Neuron (in vitro differentiated cells): ENCODE results near the gene SPAG6.

Source experiments
- H2AFZ ChIP-seq: one replicate; pipeline ENCODE4 v1.6.1; 2013; ENCODE audit warnings: low read depth, mild to moderate bottlenecking, inconsistent platforms, low read length, moderate library complexity
- H3K27me3 ChIP-seq: one replicate; pipeline ENCODE4 v1.6.1; 2013; ENCODE audit warnings: low read length; ENCODE audit not compliant: insufficient read depth
- H3K36me3 ChIP-seq: one replicate; pipeline ENCODE4 v1.6.1; 2013; ENCODE audit warnings: low read length; ENCODE audit not compliant: insufficient read depth
- H3K4me1 ChIP-seq: one replicate; pipeline ENCODE4 v1.6.1; 2013; ENCODE audit warnings: low read length; ENCODE audit not compliant: insufficient read depth
- H3K4me3 ChIP-seq: 2 replicates; pipeline ENCODE4 v1.5.1; 2013; ENCODE audit warnings: mild to moderate bottlenecking, low read length, moderate library complexity
- H3K9me3 ChIP-seq: one replicate; pipeline ENCODE4 v1.6.1; 2013; ENCODE audit warnings: low read length

SPAG6 gene

DNA sequence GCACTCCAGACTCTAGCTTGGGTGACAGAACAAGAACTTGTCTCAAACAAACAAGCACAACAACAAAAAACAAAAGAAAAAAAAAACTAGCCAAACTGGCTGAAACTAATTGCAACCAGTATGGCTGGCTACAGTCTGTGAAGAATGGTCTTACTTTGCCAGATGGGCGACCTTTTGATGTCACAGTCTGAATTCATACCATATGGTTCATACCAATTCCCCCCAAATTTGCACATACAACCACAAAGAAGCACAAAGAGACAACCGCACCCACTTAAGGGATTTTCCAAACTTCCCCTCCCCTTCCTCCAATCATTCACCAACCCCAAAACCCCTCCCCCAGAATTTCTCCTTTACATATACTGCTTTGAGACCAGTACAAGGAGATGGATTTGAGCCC, 114.2 kb downstream of the SPAG6 start:
- Histone ChIP-seq H3K4me1 (peaks cover 4% of the 10 kb centered on the region), H3K9me3 (no peaks in the 10 kb centered on the region), H3K4me3 (no peak overlapping the region)

DNA sequence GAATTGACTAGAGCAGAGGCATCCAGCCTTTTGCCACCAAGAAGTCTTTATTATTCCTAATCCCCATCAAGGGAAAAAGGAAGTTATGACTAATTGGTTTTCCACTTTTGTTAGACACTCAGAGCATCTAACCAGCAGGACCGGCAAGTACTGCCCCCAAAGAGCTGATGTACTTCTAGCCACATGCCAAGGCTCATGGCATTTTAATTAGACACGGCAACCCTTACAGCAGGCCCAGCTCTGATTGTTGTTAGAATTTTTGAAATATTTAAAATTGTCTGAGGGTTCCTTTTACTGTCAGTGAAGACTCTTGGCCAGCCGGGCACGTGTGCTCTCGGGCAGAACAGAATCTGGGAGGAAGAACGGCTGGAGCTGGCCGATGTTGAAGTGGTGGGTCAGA, 114.8 kb downstream of the SPAG6 start:
- Histone ChIP-seq H3K9me3 (no peaks in the 10 kb centered on the region), H3K36me3 (no peaks in the 10 kb centered on the region), H2AFZ (no peak overlapping the region), H3K27me3 (no peaks in the 10 kb centered on the region), H3K4me1 (peaks cover 5% of the 10 kb centered on the region), H3K4me3 (no peak overlapping the region)

More for the DNA sequence above, 114.2 kb downstream of the SPAG6 start:
- Histone ChIP-seq H3K36me3 (no peaks in the 10 kb centered on the region), H3K27me3 (no peaks in the 10 kb centered on the region), H2AFZ (no peak overlapping the region)

DNA sequence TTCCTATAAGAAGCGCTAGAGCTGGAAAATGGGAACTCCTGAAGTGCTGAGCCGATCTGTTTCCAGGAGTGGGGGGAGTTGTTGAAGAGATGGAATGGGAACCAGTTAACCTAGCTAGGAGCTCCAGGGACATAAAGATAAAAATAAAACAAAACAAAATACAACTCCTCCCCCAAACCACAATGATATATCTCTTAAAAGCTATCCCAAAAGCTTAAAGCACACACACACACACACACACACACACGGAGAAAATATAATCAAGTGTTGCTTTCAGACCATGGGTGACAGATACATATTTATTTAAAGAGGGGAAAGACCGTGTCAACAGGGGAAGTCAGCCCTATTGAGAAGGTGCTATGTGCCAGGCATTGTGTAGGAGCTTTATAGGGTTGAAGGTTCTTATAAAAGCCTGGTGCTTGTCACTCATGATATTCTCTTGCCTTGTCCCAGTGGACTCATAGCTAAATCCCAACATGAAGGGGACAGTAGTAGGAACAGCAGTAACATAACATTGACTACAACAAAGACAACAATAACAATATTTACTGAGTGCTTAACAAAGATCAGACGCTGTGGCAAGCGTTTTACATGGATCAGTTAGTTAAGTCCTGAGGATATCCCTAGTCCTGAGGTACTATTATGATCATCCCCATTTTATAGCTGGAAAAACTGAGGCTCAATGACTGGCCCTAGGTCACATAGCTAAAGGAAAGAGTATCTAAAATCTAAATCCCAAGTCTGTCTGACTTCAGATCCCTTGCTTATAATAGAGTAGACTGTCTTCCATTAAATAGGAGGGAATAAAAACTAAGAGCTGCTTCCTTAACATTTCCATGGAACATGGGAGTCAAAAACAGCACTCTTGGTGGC, 115.5 kb downstream of the SPAG6 start:
- no peaks in the 10 kb centered on the region for H3K9me3 ChIP-seq
- no peak overlapping the region for H2AFZ ChIP-seq
- peaks cover 12% of the 10 kb centered on the region for H3K4me1 ChIP-seq
- H3K27me3 ChIP-seq, result no peaks in the 10 kb centered on the region
- H3K36me3 ChIP-seq, result no peaks in the 10 kb centered on the region
- no peak overlapping the region for H3K4me3 ChIP-seq

DNA sequence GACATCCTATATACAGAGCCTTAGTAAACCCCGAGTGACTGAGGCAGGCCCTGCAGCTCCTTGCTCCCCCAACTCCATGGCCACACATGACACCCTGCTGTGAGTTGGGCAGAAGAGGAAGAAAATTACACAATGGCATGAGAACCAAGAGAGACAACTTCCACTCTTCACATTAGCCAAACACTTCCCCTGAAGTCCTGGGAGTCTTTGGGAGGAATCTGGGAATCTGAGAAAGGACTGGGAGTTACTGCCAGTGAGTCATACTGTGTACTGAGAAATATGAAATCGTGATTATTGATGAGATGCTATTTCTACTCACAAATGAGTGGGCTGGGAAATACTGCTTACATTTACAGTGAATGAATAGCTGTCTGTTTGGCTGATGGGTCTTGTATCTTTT, 116.6 kb downstream of the SPAG6 start:
- peaks cover 16% of the 10 kb centered on the region for H3K4me1 ChIP-seq
- no peak overlapping the region for H2AFZ ChIP-seq
- no peak overlapping the region for H3K4me3 ChIP-seq
- H3K36me3 ChIP-seq, result no peaks in the 10 kb centered on the region
- no peaks in the 10 kb centered on the region for H3K9me3 ChIP-seq
- H3K27me3 ChIP-seq, result no peaks in the 10 kb centered on the region

DNA sequence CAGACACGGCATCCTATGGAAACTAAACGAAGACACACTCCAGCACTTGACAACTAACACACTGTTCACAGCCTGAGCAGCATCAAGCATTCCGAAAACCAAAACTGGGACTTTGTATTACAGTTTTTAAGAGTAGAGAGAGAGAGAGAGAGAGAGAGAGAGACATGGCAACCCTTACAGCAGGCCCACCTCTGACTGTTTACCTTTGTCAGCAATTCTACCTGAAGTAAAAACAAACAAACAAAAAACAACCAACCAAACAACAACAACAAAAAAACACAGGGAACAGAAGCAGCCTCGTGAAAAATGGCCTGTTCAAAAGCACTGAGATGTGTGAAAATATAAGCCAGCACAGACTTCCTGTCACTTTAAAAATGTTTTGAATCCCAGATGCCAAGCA, 118.0 kb downstream of the SPAG6 start:
- Histone ChIP-seq H3K4me3 (no peak overlapping the region), H3K9me3 (no peaks in the 10 kb centered on the region), H3K36me3 (no peaks in the 10 kb centered on the region), H2AFZ (no peak overlapping the region), H3K4me1 (peaks cover 16% of the 10 kb centered on the region), H3K27me3 (no peaks in the 10 kb centered on the region)

DNA sequence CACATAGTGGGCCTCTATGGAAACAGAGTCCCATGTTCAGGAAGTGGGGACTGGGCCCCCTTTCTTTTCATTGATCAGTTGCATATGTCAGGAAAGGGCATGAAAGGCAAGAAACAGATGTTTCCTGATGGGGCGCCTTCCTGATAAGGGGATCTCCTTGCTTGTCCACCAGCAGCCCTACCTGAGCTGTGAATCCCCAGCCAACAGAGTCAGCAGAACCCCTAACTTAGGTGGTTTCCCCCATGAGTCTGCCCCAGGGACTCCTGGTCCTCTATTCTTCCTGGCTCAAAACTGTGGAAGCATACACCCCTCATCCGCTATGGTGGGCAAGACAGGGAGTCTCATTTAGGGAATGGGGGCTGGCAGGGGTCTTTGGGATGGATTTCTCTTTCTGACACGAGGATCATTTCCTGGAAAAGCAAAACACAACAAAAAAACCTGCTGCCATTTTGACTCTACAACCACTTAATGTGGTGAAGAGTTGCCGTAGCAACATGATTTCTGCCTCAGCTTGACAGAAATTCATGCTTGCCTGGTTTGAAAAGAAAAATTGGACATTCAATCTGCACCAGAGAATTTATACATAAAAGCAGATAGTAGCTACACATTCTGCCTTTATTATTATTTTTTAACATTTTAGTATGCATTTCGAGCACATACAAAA, 119.8 kb downstream of the SPAG6 start:
- Histone ChIP-seq H3K4me1 (peaks cover 16% of the 10 kb centered on the region), H3K36me3 (no peaks in the 10 kb centered on the region), H2AFZ (peak overlapping the region; percentile 64), H3K9me3 (no peaks in the 10 kb centered on the region), H3K4me3 (no peak overlapping the region), H3K27me3 (no peaks in the 10 kb centered on the region)

DNA sequence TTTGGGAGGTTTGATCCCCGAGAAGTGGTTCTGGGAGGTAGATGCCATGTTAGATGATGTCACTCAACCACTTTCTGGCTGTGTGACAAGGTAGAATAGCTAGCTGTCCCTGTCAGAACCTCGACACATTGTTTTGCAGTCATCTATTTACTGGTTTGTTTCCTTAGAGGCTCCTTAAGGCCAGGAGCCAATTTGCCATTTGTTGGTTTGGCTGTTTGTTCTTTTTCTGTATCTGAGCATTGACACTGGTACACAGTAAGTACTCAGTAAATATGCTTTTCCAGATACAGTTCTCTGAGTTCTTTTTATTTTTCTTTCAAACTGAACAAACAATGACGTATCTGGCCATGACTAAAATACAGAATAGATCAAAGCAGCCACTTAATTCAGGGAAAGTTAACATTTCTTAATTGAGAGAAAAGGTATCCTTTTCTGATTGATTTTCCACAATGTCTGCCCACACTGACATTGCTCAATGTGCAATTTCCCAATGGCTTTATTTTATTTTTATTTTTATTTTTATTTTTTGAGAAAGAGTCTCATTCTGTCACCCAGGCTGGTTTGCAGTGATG, 121.6 kb downstream of the SPAG6 start:
- Histone ChIP-seq H3K27me3 (no peaks in the 10 kb centered on the region), H3K4me1 (peaks cover 16% of the 10 kb centered on the region), H2AFZ (no peak overlapping the region), H3K4me3 (no peak overlapping the region), H3K9me3 (no peaks in the 10 kb centered on the region), H3K36me3 (no peaks in the 10 kb centered on the region)
